MCF 10A (cell line): ENCODE results near the gene CSNK1A1. TPM values are rescaled to one million over a fixed set of nuclear protein-coding genes. Genes with fewer than 3 reads are reported as not detected.
A peak's percentile ranks its signal among the peaks of the same experiment; 100 is the strongest.

Experiments
- BruUV-seq: library from RNA; stranded (reverse); fragments of 400-500 nt; replicated peaks from 2 replicates; lab custom pipeline; 2021; lab: Mats Ljungman, UMichigan
- CTCF ChIA-PET: fragments of 300-600 bp; sonication (Branson Sonifier 250); formaldehyde crosslinking; extraction: SDS; loops from one replicate; lab custom pipeline; 2021; ENCODE audit warnings: antibody characterized with exemption, inconsistent platforms; lab: Yijun Ruan, JAX
- POLR2A ChIA-PET: fragments of 300-600, 350-650 bp; sonication (Branson Sonifier 250); formaldehyde crosslinking; extraction: SDS; loops from one replicate; lab custom pipeline; 2020; ENCODE audit warnings: antibody characterized with exemption, inconsistent platforms; lab: Yijun Ruan, JAX
- DNase-seq: peaks from one replicate; pipeline ENCODE4 v3.0.0-alpha.2; 2018; ENCODE audit not compliant: unreplicated experiment
- H3K27ac Mint-ChIP-seq: one replicate; pipeline ENCODE4 v1.8.0; 2022; ENCODE audit warnings: mild to moderate bottlenecking, low read depth, mixed read lengths; ENCODE audit not compliant: unreplicated experiment
- H3K27me3 Mint-ChIP-seq: one replicate; pipeline ENCODE4 v1.8.0; 2022; ENCODE audit warnings: mixed read lengths; ENCODE audit not compliant: insufficient read depth, unreplicated experiment
- H3K36me3 Mint-ChIP-seq: one replicate; pipeline ENCODE4 v1.8.0; 2022; ENCODE audit warnings: mild to moderate bottlenecking, moderate library complexity, mixed read lengths; ENCODE audit not compliant: insufficient read depth, unreplicated experiment
- H3K4me1 Mint-ChIP-seq: one replicate; pipeline ENCODE4 v1.8.0; 2022; ENCODE audit warnings: mixed read lengths; ENCODE audit not compliant: insufficient read depth, unreplicated experiment
- H3K4me3 Mint-ChIP-seq: one replicate; pipeline ENCODE4 v1.8.0; 2022; ENCODE audit warnings: mild to moderate bottlenecking, moderate library complexity, mixed read lengths; ENCODE audit not compliant: unreplicated experiment
- H3K9me3 Mint-ChIP-seq: one replicate; pipeline ENCODE4 v1.8.0; 2022; ENCODE audit warnings: mixed read lengths; ENCODE audit not compliant: unreplicated experiment
- intact Hi-C: fragments of 100-400 bp; cut with micrococcal nuclease; formaldehyde crosslinking; loops from 2 replicates; pipeline ENCODE4 v1.14.1; 2022
- total RNA-seq: library from RNA; stranded (reverse); gene quantifications from 2 replicates; pipeline ENCODE4 v1.2.3, GENCODE V29; 2022
- TF ChIP-seq, protein P1 (sequence below): fragments of 200-600 bp; IDR thresholded peaks from one replicate; pipeline ENCODE4 v1.8.0; 2022; ENCODE audit warnings: antibody characterized with exemption, mild to moderate bottlenecking; ENCODE audit not compliant: unreplicated experiment

The CSNK1A1 gene
- total RNA-seq, 1 experiment from 2014 or later: 744 TPM

DNA sequence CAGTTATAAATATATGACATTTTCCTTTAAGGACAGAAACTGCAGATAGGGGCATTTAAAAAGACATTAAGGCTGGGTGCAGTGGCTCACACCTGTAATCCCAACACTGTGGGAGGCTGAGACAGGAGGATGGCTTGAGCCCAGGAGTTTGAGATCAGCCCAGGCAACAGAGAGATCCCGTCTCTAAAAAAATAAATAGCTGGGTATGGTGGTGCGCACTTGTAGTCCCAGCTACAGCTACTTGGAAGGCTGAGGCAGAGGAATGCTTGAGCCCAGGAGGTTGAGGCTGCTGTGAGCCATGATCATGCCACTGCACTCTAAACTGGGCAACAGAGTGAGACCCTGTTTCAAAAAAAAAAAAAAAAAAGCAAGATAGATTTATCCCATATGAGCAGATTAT, 63.6 kb downstream of the CSNK1A1 start:
- Mint-ChIP-seq H3K9me3 (no peaks in the 10 kb centered on the region), H3K36me3 (peaks cover 69% of the 10 kb centered on the region), H3K4me1 (peaks cover 54% of the 10 kb centered on the region), H3K27me3 (no peaks in the 10 kb centered on the region), H3K27ac (peak overlapping the region; percentile 98), H3K4me3 (no peak overlapping the region)
- ChIA-PET POLR2A (interaction anchor here (0.5 to 26.2 kb wide), 14 partner anchors 9 to 146 kb away, joined by 3 to 1058 read pairs (median 12); partner anchors contain the start of genes CSNK1A1, GRPEL2 and PCYOX1L), CTCF (interaction anchor here (0.7 to 8.4 kb wide), 8 partner anchors 13 to 131 kb away, joined by 3 to 103 read pairs (median 10); no protein-coding TSS in a partner anchor)
- no TSS peak for BruUV-seq
- intact Hi-C loops: loop anchor here (2.0 to 5.0 kb wide), 3 partner anchors 63 to 130 kb away; partner anchors contain the start of gene CSNK1A1
- DNase-seq: no peak
- TF ChIP-seq, protein P1, sequence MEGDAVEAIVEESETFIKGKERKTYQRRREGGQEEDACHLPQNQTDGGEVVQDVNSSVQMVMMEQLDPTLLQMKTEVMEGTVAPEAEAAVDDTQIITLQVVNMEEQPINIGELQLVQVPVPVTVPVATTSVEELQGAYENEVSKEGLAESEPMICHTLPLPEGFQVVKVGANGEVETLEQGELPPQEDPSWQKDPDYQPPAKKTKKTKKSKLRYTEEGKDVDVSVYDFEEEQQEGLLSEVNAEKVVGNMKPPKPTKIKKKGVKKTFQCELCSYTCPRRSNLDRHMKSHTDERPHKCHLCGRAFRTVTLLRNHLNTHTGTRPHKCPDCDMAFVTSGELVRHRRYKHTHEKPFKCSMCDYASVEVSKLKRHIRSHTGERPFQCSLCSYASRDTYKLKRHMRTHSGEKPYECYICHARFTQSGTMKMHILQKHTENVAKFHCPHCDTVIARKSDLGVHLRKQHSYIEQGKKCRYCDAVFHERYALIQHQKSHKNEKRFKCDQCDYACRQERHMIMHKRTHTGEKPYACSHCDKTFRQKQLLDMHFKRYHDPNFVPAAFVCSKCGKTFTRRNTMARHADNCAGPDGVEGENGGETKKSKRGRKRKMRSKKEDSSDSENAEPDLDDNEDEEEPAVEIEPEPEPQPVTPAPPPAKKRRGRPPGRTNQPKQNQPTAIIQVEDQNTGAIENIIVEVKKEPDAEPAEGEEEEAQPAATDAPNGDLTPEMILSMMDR: no peak

DNA sequence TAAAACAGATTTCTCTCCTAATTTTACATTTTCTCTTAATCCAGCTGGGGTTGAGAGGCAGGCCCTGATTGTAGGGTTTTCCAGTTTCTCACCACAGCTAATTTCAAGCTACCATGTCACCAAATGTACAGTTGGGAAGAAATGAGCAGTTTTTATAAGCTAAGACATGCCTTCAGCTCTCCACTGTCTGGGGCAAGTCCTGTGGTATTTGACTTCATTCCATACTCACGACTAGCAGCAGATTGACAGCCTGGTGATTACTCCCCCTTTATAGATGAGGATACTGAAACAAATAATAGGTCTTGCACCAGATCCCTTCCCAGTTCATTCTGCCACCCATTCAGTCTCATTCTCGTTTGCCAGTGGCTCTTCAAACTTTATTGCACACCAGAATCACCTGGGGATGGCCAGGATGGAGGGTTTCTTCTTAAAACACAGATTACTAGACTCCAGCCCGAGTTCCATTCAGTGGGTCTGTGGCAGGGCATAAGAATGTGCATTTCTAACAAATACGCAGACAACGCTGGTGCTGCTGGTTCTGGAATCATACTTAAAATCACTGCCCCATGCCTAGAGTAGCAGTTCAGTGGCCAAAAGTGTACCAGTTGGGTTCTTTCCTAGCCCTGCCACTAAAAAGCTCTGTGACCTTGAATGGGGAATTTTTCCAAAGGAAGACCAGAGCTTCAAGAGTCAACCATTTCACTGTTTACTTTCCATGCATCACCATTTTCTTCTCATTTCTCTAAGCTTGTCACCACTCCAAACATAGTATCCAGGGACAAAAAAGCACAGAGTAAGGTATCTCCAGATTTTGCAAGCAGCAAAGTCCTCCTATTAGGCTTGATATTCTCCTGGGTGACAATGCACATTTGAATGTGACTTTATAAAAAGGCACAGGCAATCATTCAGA, 64.3 kb downstream of the CSNK1A1 start:
- no peaks in the 10 kb centered on the region for H3K27me3 Mint-ChIP-seq
- peaks cover 65% of the 10 kb centered on the region for H3K36me3 Mint-ChIP-seq
- CTCF ChIA-PET: interaction anchor here (0.6 to 8.4 kb wide), 13 partner anchors 12 to 132 kb away, joined by 3 to 103 read pairs (median 6); no protein-coding TSS in a partner anchor
- H3K27ac Mint-ChIP-seq: peak overlapping the region; percentile 98
- TF ChIP-seq, protein P1: no peak
- intact Hi-C loops: loop anchor here (2.0 to 5.0 kb wide), 3 partner anchors 64 to 130 kb away; partner anchors contain the start of gene CSNK1A1
- peak overlapping the region; percentile 5 for H3K4me3 Mint-ChIP-seq
- no peaks in the 10 kb centered on the region for H3K9me3 Mint-ChIP-seq
- DNase-seq: peak; percentile 50
- peaks cover 57% of the 10 kb centered on the region for H3K4me1 Mint-ChIP-seq
- POLR2A ChIA-PET: interaction anchor here (0.5 to 26.2 kb wide), 29 partner anchors 10 to 216 kb away, joined by 3 to 1058 read pairs (median 6); partner anchors contain the start of genes CSNK1A1, GRPEL2 and PCYOX1L
- no TSS peak for BruUV-seq

DNA sequence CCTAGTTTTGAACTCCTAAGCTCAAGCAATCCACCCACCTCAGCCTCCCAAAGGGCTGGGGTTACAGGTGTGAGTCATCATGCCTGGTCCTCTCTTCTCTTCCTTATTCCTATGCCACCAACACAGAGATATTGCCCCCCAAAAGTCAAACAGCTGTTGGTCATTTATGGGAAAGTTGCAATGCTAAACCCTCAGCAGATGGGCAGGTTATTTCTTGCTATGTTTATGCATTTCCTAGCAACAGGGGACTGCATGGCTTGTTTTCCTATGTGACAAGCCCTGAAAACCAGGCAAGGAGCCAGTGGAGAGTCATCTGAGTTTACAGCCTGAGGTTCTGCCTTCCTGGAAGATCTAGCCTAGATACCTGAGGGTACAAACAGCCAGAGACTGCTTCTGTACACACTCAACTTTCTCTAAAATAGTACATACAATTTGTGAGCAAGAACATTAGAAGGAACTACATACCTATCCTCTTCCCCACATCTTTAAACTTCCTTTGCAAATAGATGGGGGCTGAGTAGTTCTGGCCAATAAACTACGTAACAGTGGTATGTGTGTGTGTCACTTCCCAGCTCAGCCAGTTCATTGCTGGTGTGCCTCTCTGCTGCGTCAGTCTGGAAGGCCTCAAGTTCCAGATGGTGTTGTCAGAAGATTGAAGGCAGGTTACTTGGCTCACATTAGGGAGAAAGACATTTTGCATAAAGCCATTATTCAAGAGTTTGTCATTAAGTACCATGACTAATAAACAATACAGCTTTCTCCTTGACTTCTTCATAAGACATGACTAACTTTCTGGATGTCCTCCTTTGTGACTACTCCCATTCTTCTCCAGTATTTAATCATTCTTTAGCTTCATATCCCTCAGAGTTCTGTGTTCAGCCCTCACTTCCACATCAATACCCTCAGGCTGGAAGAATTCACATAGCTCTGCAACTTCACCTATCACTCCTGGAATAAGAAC, 65.3 kb downstream of the CSNK1A1 start:
- TSS peak; percentile 1 for BruUV-seq
- intact Hi-C loops: loop anchor here (2.0 to 5.0 kb wide), 3 partner anchors 65 to 131 kb away; partner anchors contain the start of gene CSNK1A1
- DNase-seq: peak; percentile 97
- peaks cover 59% of the 10 kb centered on the region for H3K36me3 Mint-ChIP-seq
- POLR2A ChIA-PET: interaction anchor here (0.5 to 26.2 kb wide), 30 partner anchors 11 to 217 kb away, joined by 3 to 1058 read pairs (median 6); partner anchors contain the start of genes CSNK1A1 and GRPEL2
- H3K27ac Mint-ChIP-seq: peak overlapping the region; percentile 98
- H3K27me3 Mint-ChIP-seq: no peaks in the 10 kb centered on the region
- peaks cover 57% of the 10 kb centered on the region for H3K4me1 Mint-ChIP-seq
- CTCF ChIA-PET: interaction anchor here (0.6 to 8.4 kb wide), 14 partner anchors 11 to 169 kb away, joined by 3 to 103 read pairs (median 4); no protein-coding TSS in a partner anchor
- no peak overlapping the region for H3K4me3 Mint-ChIP-seq
- H3K9me3 Mint-ChIP-seq: no peaks in the 10 kb centered on the region
- TF ChIP-seq, protein P1: no peak
